Vagina (tissue), 2 donors: Measurements from ENCODE around the gene ATG5. TPM values are rescaled to one million over a fixed set of nuclear protein-coding genes. Genes with fewer than 3 reads are reported as not detected.

ENCODE experiments used
- DNase-seq, 2 donors: peaks; one replicate each; pipeline ENCODE4 v3.0.0-alpha.2; 2017; ENCODE audit errors: extremely low spot score in 2 of 2
- H3K27ac ChIP-seq: fragments of 200-600 bp; sonication (generic); one replicate; pipeline ENCODE4 v1.5.1; 2019
- H3K27me3 ChIP-seq: fragments of 200-600 bp; sonication (generic); one replicate; pipeline ENCODE4 v1.5.1; 2019
- H3K36me3 ChIP-seq, 2 donors: fragments of 200-600 bp; sonication (generic); one replicate each; pipeline ENCODE4 v1.5.1; 2017 to 2019
- H3K4me1 ChIP-seq: fragments of 200-600 bp; sonication (generic); one replicate; pipeline ENCODE4 v1.5.1; 2019
- H3K4me3 ChIP-seq, 2 donors: fragments of 200-600 bp; sonication (generic); 1 replicate in 1 of 2; 2 replicates in 1 of 2; pipeline ENCODE4 v1.5.1; 2016 to 2019
- H3K9me3 ChIP-seq: fragments of 200-600 bp; sonication (generic); one replicate; pipeline ENCODE4 v1.5.1; 2019
- CTCF ChIP-seq, 3 experiments: fragments of 450-650 bp in 2 of 3; fragments of 200-600 bp in 1 of 3; sonication (generic) in 1 of 3; IDR thresholded peaks; one replicate each; pipeline ENCODE4 v1.5.1; 2017 to 2019; ENCODE audit warnings: antibody characterized with exemption in 3 of 3, mild to moderate bottlenecking in 2 of 3, moderate library complexity in 2 of 3
- POLR2A ChIP-seq, 2 donors: fragments of 450-650 bp; IDR thresholded peaks; one replicate each; pipeline ENCODE4 v1.6.1; 2017; ENCODE audit warnings: antibody characterized with exemption in 2 of 2, mild to moderate bottlenecking in 2 of 2, moderate library complexity in 2 of 2
- POLR2AphosphoS5 ChIP-seq, 2 donors: sonication (generic); formaldehyde crosslinking; IDR thresholded peaks; one replicate each; pipeline ENCODE4 v1.9.0; 2017; ENCODE audit warnings: antibody characterized with exemption in 2 of 2, mild to moderate bottlenecking in 2 of 2, low read depth in 1 of 2; ENCODE audit not compliant: insufficient read depth in 1 of 2
- intact Hi-C: fragments of 100-400 bp; cut with DNase I; formaldehyde crosslinking; loops from one replicate; pipeline ENCODE4 v1.15.1; 2023
- total RNA-seq: library from RNA; depleted of rRNA; stranded (reverse); fragments of >200 nt; gene quantifications from one replicate; pipeline ENCODE4 v1.2.3, GENCODE V29; 2016

ATG5 gene
- total RNA-seq, 1 donor from 2014 or later = 37.1 TPM

GRCh38 chr6:106356378-106356777 is 30.8 kb upstream of the ATG5 start:
- intact Hi-C loops = no loop called here
- no peak overlapping the region for H3K27ac ChIP-seq
- peaks cover 17% of the 10 kb centered on the region for H3K4me1 ChIP-seq
- DNase-seq = no peak
- H3K27me3 ChIP-seq = no peaks in the 10 kb centered on the region
- H3K36me3 ChIP-seq = no peaks in the 10 kb centered on the region
- H3K9me3 ChIP-seq = no peaks in the 10 kb centered on the region
- H3K4me3 ChIP-seq = no peak overlapping the region
- TF ChIP-seq CTCF (IDR thresholded peaks at IDR 0.05) (no peak), POLR2AphosphoS5 (IDR thresholded peaks at IDR 0.05; ENCODE audit: insufficient read depth in 1 of 2, low read depth in 1 of 2) (no peak), POLR2A (IDR thresholded peaks at IDR 0.05) (no peak)

- no peak for DNase-seq
- no peaks in the 10 kb centered on the region for H3K4me1 ChIP-seq
- H3K36me3 ChIP-seq = no peaks in the 10 kb centered on the region
- no peak for TF ChIP-seq POLR2A (IDR thresholded peaks at IDR 0.05)
- no peak for TF ChIP-seq POLR2AphosphoS5 (IDR thresholded peaks at IDR 0.05; ENCODE audit: insufficient read depth in 1 of 2, low read depth in 1 of 2)
- no peak for TF ChIP-seq CTCF (IDR thresholded peaks at IDR 0.05)
- no peak overlapping the region for H3K27ac ChIP-seq
- H3K9me3 ChIP-seq = no peaks in the 10 kb centered on the region
- no peak overlapping the region for H3K4me3 ChIP-seq
- intact Hi-C loops = loop anchor here (10.0 kb wide), 1 partner anchor 218 kb away; no protein-coding TSS in a partner anchor
- H3K27me3 ChIP-seq = no peaks in the 10 kb centered on the region
Measured at GRCh38 chr6:106347219-106347618, 21.7 kb upstream of the ATG5 start.

- no peaks in the 10 kb centered on the region for H3K36me3 ChIP-seq
- DNase-seq = no peak
- H3K4me1 ChIP-seq = no peaks in the 10 kb centered on the region
- no peaks in the 10 kb centered on the region for H3K9me3 ChIP-seq
- H3K4me3 ChIP-seq = no peak overlapping the region
- intact Hi-C loops = loop anchor here (10.0 kb wide), 1 partner anchor 225 kb away; no protein-coding TSS in a partner anchor
- no peaks in the 10 kb centered on the region for H3K27me3 ChIP-seq
- no peak overlapping the region for H3K27ac ChIP-seq
- TF ChIP-seq POLR2A (IDR thresholded peaks at IDR 0.05) (no peak), POLR2AphosphoS5 (IDR thresholded peaks at IDR 0.05; ENCODE audit: insufficient read depth in 1 of 2, low read depth in 1 of 2) (no peak), CTCF (IDR thresholded peaks at IDR 0.05) (peak; percentile 25 to 40 (median 28))
Measured at GRCh38 chr6:106339334-106340029, 13.9 kb upstream of the ATG5 start.

- H3K9me3 ChIP-seq = no peaks in the 10 kb centered on the region
- DNase-seq = no peak
- intact Hi-C loops = no loop called here
Measured at GRCh38 chr6:106334646-106335448, 9.3 kb upstream of the ATG5 start.

More at GRCh38 chr6:106334646-106335448, 9.3 kb upstream of the ATG5 start:
- Histone ChIP-seq H3K4me1 (no peaks in the 10 kb centered on the region), H3K36me3 (no peaks in the 10 kb centered on the region), H3K27me3 (no peaks in the 10 kb centered on the region), H3K4me3 (no peak overlapping the region), H3K27ac (no peak overlapping the region)
- TF ChIP-seq CTCF (IDR thresholded peaks at IDR 0.05) (peak; percentile 30 to 47 (median 37)), POLR2AphosphoS5 (IDR thresholded peaks at IDR 0.05; ENCODE audit: insufficient read depth in 1 of 2, low read depth in 1 of 2) (no peak)
